Stimulated activated naive B cell treated with anti-CD40 and anti-IgM and Interleukin-4, amounts not matched to agents 10 μg/mL and 1 μg/mL and 100 μg/mL, for 72 hours (primary cell): ENCODE data around the gene SPANXA2.
"Not testable (repeated sequence)": the region's sequence is repeated elsewhere in the genome, so short reads cannot be mapped to it uniquely, and the experiment has no call there.

Experiments
- ATAC-seq, 2 donors: fragments of 150-1000 bp; cut with Tn5 transposase; replicated peaks; 2 replicates each; pipeline ENCODE4 v1.10.0; 2021; ENCODE audit warnings: moderate library complexity in 1 of 2
- DNase-seq: peaks from one replicate; pipeline ENCODE4 v3.0.0; 2021
- H3K27ac Mint-ChIP-seq: one replicate; pipeline ENCODE4 v1.8.0; 2022; ENCODE audit warnings: mild to moderate bottlenecking, mixed read lengths
- H3K27me3 Mint-ChIP-seq, 2 donors: one replicate each; pipeline ENCODE4 v1.8.0; 2022; ENCODE audit warnings: mixed read lengths in 2 of 2
- H3K36me3 Mint-ChIP-seq, 2 donors: one replicate each; pipeline ENCODE4 v1.8.0; 2022; ENCODE audit warnings: mixed read lengths in 2 of 2, mild to moderate bottlenecking in 1 of 2
- H3K4me1 Mint-ChIP-seq, 2 donors: one replicate each; pipeline ENCODE4 v1.8.0; 2022; ENCODE audit warnings: mixed read lengths in 2 of 2, mild to moderate bottlenecking in 1 of 2
- H3K4me3 Mint-ChIP-seq, 2 donors: one replicate each; pipeline ENCODE4 v1.8.0; 2022; ENCODE audit warnings: mild to moderate bottlenecking in 2 of 2, mixed read lengths in 2 of 2, moderate library complexity in 1 of 2
- H3K9me3 Mint-ChIP-seq, 2 donors: one replicate each; pipeline ENCODE4 v1.8.0; 2022; ENCODE audit warnings: mixed read lengths in 2 of 2, mild to moderate bottlenecking in 1 of 2

SPANXA2 gene

GRCh38 chrX:141589408-141589807 lies at the start of gene SPANXA2:
Gene SPANXA2 (plus strand): TSS chrX:141589708. CDS start chrX:141589768, 60 bp downstream.
- ATAC-seq, H3K4me3 Mint-ChIP-seq: not testable (repeated sequence)

GRCh38 chrX:141542551-141542950 lies 47.0 kb upstream of the SPANXA2 start:
- not testable (repeated sequence) for ATAC-seq, H3K27ac Mint-ChIP-seq, H3K4me1 Mint-ChIP-seq, H3K27me3 Mint-ChIP-seq, H3K4me3 Mint-ChIP-seq, H3K9me3 Mint-ChIP-seq, DNase-seq, H3K36me3 Mint-ChIP-seq

More at GRCh38 chrX:141589408-141589807, at the start of gene SPANXA2:
- H3K9me3 Mint-ChIP-seq, H3K27ac Mint-ChIP-seq, H3K4me1 Mint-ChIP-seq, DNase-seq, H3K36me3 Mint-ChIP-seq, H3K27me3 Mint-ChIP-seq: not testable (repeated sequence)

GRCh38 chrX:141584638-141585037 lies 4.9 kb upstream of the SPANXA2 start, which contains the start of gene SPANXA1:
Gene SPANXA1 (minus strand): TSS chrX:141584738. CDS start chrX:141584678, 60 bp downstream.
- H3K4me3 Mint-ChIP-seq, H3K4me1 Mint-ChIP-seq, ATAC-seq, H3K27ac Mint-ChIP-seq, H3K9me3 Mint-ChIP-seq, DNase-seq, H3K27me3 Mint-ChIP-seq, H3K36me3 Mint-ChIP-seq: not testable (repeated sequence)

- Mint-ChIP-seq H3K9me3 (peaks cover 3 to 4% of the 10 kb centered on the region in 2 donors), H3K36me3 (no peaks in the 10 kb centered on the region), H3K4me3 (no peak overlapping the region), H3K27ac (no peak overlapping the region), H3K27me3 (no peaks in the 10 kb centered on the region), H3K4me1 (no peaks in the 10 kb centered on the region)
- no peak for DNase-seq
- no peak for ATAC-seq
Measured at GRCh38 chrX:141609111-141609510, 19.6 kb downstream of the SPANXA2 start.

GRCh38 chrX:141619336-141619735 lies 29.8 kb downstream of the SPANXA2 start:
- H3K36me3 Mint-ChIP-seq = no peaks in the 10 kb centered on the region
- no peak for DNase-seq
- no peaks in the 10 kb centered on the region for H3K4me1 Mint-ChIP-seq
- ATAC-seq = no peak
- H3K4me3 Mint-ChIP-seq = no peak overlapping the region
- no peaks in the 10 kb centered on the region for H3K27me3 Mint-ChIP-seq
- peaks cover 4 to 8% of the 10 kb centered on the region in 2 donors for H3K9me3 Mint-ChIP-seq
- no peak overlapping the region for H3K27ac Mint-ChIP-seq

GRCh38 chrX:141632124-141632523 lies 42.6 kb downstream of the SPANXA2 start:
- H3K27me3 Mint-ChIP-seq = no peaks in the 10 kb centered on the region
- DNase-seq (no peak), ATAC-seq (no peak)
- H3K36me3 Mint-ChIP-seq = no peaks in the 10 kb centered on the region
- H3K9me3 Mint-ChIP-seq = peaks cover 4 to 5% of the 10 kb centered on the region in 2 donors
- no peak overlapping the region for H3K27ac Mint-ChIP-seq
- H3K4me3 Mint-ChIP-seq = no peak overlapping the region
- H3K4me1 Mint-ChIP-seq = no peaks in the 10 kb centered on the region

- no peak for ATAC-seq
- H3K36me3 Mint-ChIP-seq = no peaks in the 10 kb centered on the region
- H3K27ac Mint-ChIP-seq = no peak overlapping the region
- no peak for DNase-seq
- no peaks in the 10 kb centered on the region for H3K4me1 Mint-ChIP-seq
- H3K9me3 Mint-ChIP-seq = peaks cover 3 to 12% of the 10 kb centered on the region in 2 donors
- no peak overlapping the region for H3K4me3 Mint-ChIP-seq
- H3K27me3 Mint-ChIP-seq = no peaks in the 10 kb centered on the region
Measured at GRCh38 chrX:141638550-141638949, 49.0 kb downstream of the SPANXA2 start.
